Activated CD8-positive, alpha-beta T cell treated with anti-CD3 and anti-CD28 coated beads for 36 hours (primary cell): ENCODE data around the gene KDM8. TPM values are rescaled to one million over a fixed set of nuclear protein-coding genes. Genes with fewer than 3 reads are reported as not detected.

Experiments
- ATAC-seq: fragments of 200-7000 bp; cut with Tn5 transposase; one replicate; pipeline ENCODE4 v1.10.0; 2021; ENCODE audit warnings: mild to moderate bottlenecking, moderate library complexity
- CTCF ChIA-PET: fragments of 350-600 bp; sonication (Branson Sonifier 250); formaldehyde crosslinking; loops from one replicate; lab custom pipeline; 2021; ENCODE audit warnings: antibody characterized with exemption; lab: Charles Lee
- POLR2A ChIA-PET: fragments of 350-600 bp; sonication (Branson Sonifier 250); formaldehyde crosslinking; loops from one replicate; lab custom pipeline; 2021; ENCODE audit warnings: antibody characterized with exemption; lab: Charles Lee
- DNase-seq: peaks from one replicate; pipeline ENCODE4 v3.0.0-alpha.2; 2020
- H3K27ac Mint-ChIP-seq: one replicate; pipeline ENCODE4 v1.8.0; 2021; ENCODE audit warnings: mild to moderate bottlenecking, mixed read lengths
- H3K27me3 Mint-ChIP-seq: one replicate; pipeline ENCODE4 v1.8.0; 2021; ENCODE audit warnings: mixed read lengths
- H3K36me3 Mint-ChIP-seq: one replicate; pipeline ENCODE4 v1.8.0; 2021; ENCODE audit warnings: low read depth, mixed read lengths
- H3K4me1 Mint-ChIP-seq: one replicate; pipeline ENCODE4 v1.8.0; 2021; ENCODE audit warnings: low read depth, mixed read lengths
- H3K4me3 Mint-ChIP-seq: one replicate; pipeline ENCODE4 v1.8.0; 2021; ENCODE audit warnings: mild to moderate bottlenecking, moderate library complexity, mixed read lengths
- H3K9me3 Mint-ChIP-seq: one replicate; pipeline ENCODE4 v1.8.0; 2021; ENCODE audit warnings: mixed read lengths
- intact Hi-C: fragments of 100-400 bp; cut with micrococcal nuclease; formaldehyde crosslinking; loops from one replicate; pipeline ENCODE4 v1.10.0; 2022
- total RNA-seq, 2 experiments: library from RNA; stranded (reverse); gene quantifications; one replicate each; pipeline ENCODE4 v1.2.3, GENCODE V29; 2021
- TF ChIP-seq, protein P1 (sequence below): fragments of 200-600 bp; IDR thresholded peaks from one replicate; pipeline ENCODE4 v1.8.0; 2022; ENCODE audit warnings: antibody characterized with exemption, mild to moderate bottlenecking

Gene KDM8
- total RNA-seq, 2 experiments from 2014 or later: 10.9 to 12.7 TPM

DNA sequence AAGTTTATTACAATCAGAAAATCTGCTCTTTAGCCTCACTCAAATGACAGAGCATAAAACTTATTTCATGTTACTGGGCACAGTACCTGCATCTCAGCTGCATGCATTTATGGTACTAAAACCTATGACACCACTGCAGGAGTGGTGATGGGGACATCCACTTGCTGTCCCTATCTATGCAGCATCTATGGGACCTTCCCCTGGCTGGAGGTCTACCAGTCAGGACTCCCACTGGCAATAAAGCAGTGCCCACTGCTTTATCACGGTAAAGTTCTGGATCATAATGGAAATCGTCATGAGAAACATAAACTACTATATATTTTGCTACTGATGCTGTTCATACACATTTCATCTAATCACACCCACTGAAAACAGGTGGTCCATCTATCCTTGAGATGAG, 39.1 kb downstream of the KDM8 start:
- peaks cover 64% of the 10 kb centered on the region for H3K36me3 Mint-ChIP-seq
- H3K27me3 Mint-ChIP-seq: no peaks in the 10 kb centered on the region
- intact Hi-C loops: no loop called here
- ATAC-seq (no peak), DNase-seq (no peak)
- peaks cover 91% of the 10 kb centered on the region for H3K4me1 Mint-ChIP-seq
- H3K9me3 Mint-ChIP-seq: no peaks in the 10 kb centered on the region
- peak overlapping the region; percentile 79 for H3K27ac Mint-ChIP-seq
- POLR2A ChIA-PET: interaction anchor here (0.8 to 13.8 kb wide), 7 partner anchors 6 to 126 kb away, joined by 4 to 257 read pairs (median 5); partner anchors contain the start of gene NSMCE1
- TF ChIP-seq, protein P1, sequence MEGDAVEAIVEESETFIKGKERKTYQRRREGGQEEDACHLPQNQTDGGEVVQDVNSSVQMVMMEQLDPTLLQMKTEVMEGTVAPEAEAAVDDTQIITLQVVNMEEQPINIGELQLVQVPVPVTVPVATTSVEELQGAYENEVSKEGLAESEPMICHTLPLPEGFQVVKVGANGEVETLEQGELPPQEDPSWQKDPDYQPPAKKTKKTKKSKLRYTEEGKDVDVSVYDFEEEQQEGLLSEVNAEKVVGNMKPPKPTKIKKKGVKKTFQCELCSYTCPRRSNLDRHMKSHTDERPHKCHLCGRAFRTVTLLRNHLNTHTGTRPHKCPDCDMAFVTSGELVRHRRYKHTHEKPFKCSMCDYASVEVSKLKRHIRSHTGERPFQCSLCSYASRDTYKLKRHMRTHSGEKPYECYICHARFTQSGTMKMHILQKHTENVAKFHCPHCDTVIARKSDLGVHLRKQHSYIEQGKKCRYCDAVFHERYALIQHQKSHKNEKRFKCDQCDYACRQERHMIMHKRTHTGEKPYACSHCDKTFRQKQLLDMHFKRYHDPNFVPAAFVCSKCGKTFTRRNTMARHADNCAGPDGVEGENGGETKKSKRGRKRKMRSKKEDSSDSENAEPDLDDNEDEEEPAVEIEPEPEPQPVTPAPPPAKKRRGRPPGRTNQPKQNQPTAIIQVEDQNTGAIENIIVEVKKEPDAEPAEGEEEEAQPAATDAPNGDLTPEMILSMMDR: no peak
- CTCF ChIA-PET: interaction anchor here (1.9 to 2.6 kb wide), 2 partner anchors 8 kb away, joined by 6 to 7 read pairs; no protein-coding TSS in a partner anchor
- H3K4me3 Mint-ChIP-seq: peak overlapping the region; percentile 54

DNA sequence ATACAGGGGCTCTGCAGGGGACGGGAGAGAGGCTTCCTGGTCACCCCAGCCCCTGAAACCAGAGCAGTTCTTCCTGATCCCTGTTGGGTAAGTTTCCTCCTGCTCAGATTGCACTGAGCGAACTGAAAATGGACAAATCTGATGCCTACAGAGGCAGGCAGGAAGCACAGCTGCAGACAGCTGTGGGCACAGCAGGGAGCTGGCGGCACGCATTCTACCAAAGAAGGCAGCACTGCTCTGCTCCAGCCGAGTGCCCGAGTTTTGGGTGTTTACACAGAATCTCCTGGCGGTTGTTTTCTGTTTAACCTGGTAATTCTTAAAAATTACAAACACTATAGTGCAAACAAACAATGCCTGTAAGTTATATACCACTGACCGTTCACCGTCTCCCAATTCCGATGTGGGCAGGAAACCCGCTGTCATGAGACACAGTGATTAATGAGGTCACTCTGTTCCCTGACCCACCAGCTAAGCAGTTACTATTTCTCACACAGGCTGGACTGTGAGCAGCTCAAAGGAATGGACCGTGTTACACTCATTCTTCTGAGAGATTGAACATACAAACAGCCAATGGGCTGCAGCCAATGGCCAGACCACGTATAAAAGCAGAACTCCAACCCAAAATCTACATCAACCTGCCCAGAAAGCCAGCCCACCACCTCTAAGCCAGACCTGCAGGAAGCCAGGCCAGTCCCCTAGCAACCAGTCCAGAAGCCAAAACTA, 39.7 kb downstream of the KDM8 start:
- peaks cover 91% of the 10 kb centered on the region for H3K4me1 Mint-ChIP-seq
- peak overlapping the region; percentile 79 for H3K27ac Mint-ChIP-seq
- TF ChIP-seq, protein P1: no peak
- peaks cover 68% of the 10 kb centered on the region for H3K36me3 Mint-ChIP-seq
- H3K27me3 Mint-ChIP-seq: no peaks in the 10 kb centered on the region
- intact Hi-C loops: no loop called here
- CTCF ChIA-PET: interaction anchor here (1.0 to 1.9 kb wide), 2 partner anchors 9 to 22 kb away, joined by 3 to 6 read pairs; no protein-coding TSS in a partner anchor
- ATAC-seq: peak; percentile 24
- H3K9me3 Mint-ChIP-seq: peaks cover 3% of the 10 kb centered on the region
- DNase-seq: peak; percentile 50
- peak overlapping the region; percentile 54 for H3K4me3 Mint-ChIP-seq
- POLR2A ChIA-PET: interaction anchor here (0.6 to 13.8 kb wide), 10 partner anchors 7 to 125 kb away, joined by 3 to 257 read pairs (median 5); partner anchors contain the start of gene NSMCE1

DNA sequence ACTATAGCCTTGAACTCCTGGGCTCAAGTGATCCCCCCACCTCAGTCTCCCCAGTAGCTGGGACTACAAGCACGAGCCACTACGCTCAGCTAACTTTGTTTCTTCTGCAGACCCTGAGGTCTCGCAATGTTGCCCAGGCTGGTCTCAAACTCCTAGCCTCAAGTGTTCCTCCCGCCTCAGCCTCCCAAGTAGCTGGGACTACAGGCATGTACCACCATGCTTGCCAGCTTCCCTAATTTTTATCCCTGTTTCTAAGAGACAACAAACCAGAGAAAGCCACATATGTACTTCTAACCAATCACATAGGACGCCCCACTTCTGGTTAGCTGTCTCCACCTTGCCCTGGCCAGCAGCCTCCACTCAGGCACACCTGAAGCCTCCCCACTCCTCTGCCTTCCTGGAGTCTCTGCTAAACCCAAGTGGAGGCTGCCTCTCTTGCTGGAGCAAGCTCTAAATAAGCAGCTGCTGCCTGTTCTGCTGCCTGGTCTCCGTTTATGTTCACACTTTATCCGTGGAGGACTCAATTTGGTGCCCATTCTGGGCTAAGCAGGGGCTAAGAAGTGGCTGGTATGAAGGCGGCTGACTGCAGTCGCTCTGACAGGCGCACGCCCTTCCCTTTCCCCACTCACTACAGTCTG, 40.5 kb downstream of the KDM8 start:
- ATAC-seq: no peak
- ChIA-PET CTCF (interaction anchor here (1.0 to 1.9 kb wide), 3 partner anchors 9 to 124 kb away, joined by 3 to 6 read pairs (median 3); no protein-coding TSS in a partner anchor), POLR2A (interaction anchor here (0.7 to 13.8 kb wide), 8 partner anchors 8 to 75 kb away, joined by 3 to 126 read pairs (median 4); partner anchors contain the start of gene NSMCE1)
- H3K9me3 Mint-ChIP-seq: peaks cover 7% of the 10 kb centered on the region
- TF ChIP-seq, protein P1: no peak
- H3K4me1 Mint-ChIP-seq: peaks cover 88% of the 10 kb centered on the region
- intact Hi-C loops: no loop called here
- no peak overlapping the region for H3K4me3 Mint-ChIP-seq
- no peaks in the 10 kb centered on the region for H3K27me3 Mint-ChIP-seq
- DNase-seq: no peak
- peaks cover 69% of the 10 kb centered on the region for H3K36me3 Mint-ChIP-seq
- peak overlapping the region; percentile 68 for H3K27ac Mint-ChIP-seq

DNA sequence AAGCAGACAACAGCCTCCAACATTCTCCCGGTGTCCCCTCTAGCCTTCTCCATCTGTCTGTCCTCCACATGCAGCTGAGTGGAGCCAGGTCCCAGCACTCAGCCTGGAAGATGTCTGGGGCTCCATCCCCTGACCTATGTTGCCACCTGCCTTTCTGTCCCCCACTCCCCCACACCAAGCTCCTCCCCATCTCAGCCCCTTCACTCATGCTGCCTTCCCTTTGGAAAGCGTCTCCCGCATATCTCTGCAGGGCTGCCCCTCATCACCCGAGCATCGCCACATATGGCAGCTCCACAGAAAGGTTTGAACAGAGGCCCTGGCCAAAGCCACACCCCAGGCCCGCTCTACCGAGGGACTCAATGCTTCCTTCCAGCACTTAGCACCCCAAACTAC, 41.0 kb downstream of the KDM8 start:
- ChIA-PET POLR2A (interaction anchor here (0.6 to 13.8 kb wide), 7 partner anchors 8 to 77 kb away, joined by 3 to 126 read pairs (median 6); no protein-coding TSS in a partner anchor), CTCF (interaction anchor here (1.2 kb wide), 1 partner anchor 124 kb away, joined by 3 read pairs; no protein-coding TSS in a partner anchor)
- Mint-ChIP-seq H3K27ac (peak overlapping the region; percentile 67), H3K27me3 (no peaks in the 10 kb centered on the region), H3K4me1 (peaks cover 84% of the 10 kb centered on the region), H3K36me3 (peaks cover 68% of the 10 kb centered on the region), H3K4me3 (no peak overlapping the region), H3K9me3 (peaks cover 7% of the 10 kb centered on the region)
- TF ChIP-seq, protein P1: no peak
- intact Hi-C loops: no loop called here
- ATAC-seq: no peak
- no peak for DNase-seq
